Superior temporal gyrus (tissue), 1 donor: ENCODE measurements around the gene CBFA2T2.
"Not testable (repeated sequence)": the region's sequence is repeated elsewhere in the genome, so short reads cannot be mapped to it uniquely, and the experiment has no call there.

Source experiments
- DNase-seq: peaks from one replicate; pipeline ENCODE4 v3.0.0-alpha.2; 2016; ENCODE audit errors: extremely low spot score

The CBFA2T2 gene

GRCh38 chr20:33549229-33549999 is 59.5 kb downstream of the CBFA2T2 start:
- no peak for DNase-seq

- DNase-seq = no peak
Observed at GRCh38 chr20:33551778-33552177, 61.9 kb downstream of the CBFA2T2 start.

GRCh38 chr20:33552519-33552918 is 62.6 kb downstream of the CBFA2T2 start:
- no peak for DNase-seq

GRCh38 chr20:33553516-33553915 is 63.6 kb downstream of the CBFA2T2 start:
- no peak for DNase-seq

- DNase-seq = no peak
Observed at GRCh38 chr20:33554914-33555420, 65.1 kb downstream of the CBFA2T2 start.

DNA sequence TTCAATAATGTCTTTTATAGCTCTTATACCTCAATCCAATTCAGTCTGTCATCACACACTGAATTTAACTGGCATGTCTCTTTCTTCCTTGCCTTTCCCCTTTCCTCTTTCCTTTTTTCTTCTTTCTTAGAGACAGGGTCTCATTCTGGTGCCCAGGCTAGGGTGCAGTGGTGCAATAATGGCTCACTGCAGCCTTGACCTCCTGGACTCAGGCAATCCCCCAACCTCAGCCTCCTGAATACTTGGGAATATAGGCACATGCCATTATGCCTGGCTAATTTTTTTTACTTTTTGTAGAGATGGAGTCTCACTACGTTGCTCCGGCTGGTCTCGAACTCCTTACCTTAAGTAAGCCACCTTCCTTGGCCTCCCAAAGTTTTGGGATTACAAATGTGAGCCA is 65.9 kb downstream of the CBFA2T2 start:
- DNase-seq = no peak

DNA sequence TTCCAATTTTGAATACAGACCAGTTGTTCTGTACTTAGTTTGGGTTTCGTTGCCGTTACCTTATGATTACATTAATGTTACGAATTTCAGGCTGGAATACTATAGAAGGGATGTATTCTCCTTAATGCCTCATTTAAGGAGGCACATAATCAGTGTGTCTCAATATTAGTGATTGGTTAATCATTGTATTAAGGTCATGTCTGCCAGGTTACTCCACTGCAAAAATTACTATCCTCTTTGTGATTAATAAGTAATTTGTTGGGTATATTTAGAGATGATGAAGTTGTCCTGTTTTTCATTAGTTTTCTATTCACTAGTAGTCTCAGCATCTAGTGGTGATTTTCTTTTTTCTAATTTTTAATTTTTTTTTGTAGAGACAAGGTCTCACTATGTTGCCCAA is 66.3 kb downstream of the CBFA2T2 start:
- DNase-seq = no peak

DNA sequence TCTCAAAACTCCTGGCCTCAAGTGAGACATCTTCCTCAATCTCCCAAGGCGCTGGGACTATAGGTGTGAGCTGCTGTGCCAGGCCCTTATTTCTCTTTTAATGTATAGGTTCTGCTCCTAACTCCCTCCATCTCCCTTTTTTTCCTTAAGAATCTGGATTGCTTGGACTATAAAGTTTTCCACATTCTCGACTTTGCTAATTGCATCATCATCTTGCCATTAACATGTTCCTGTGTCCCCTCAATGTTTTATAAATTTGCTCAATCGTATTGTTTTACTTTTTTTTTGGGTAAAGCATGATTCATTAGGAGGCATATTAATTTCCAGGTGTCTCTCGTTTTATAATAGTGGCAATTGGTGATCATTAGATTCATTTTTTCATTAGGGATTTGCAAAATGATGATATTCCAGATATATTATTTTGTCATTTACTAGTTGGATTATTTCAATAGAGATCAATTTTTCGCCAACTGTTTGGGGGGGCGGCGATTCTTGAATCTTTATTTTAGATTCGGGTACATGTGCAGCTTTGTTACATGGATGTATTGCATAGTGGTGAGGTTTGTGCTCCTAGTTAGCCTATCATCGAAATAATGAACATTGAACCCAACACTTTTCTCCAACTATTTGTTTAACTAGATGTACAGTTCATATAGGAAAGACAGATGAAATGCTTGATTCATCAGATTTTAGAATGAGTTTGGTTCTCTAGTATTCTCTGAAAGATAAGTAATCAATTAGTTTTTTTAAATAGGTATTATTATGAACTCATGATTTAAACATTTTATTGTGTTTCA is 68.7 kb downstream of the CBFA2T2 start:
- DNase-seq = no peak

- no peak for DNase-seq
Observed at GRCh38 chr20:33559212-33559611, 69.3 kb downstream of the CBFA2T2 start.

- no peak for DNase-seq
Observed at GRCh38 chr20:33560026-33560425, 70.1 kb downstream of the CBFA2T2 start.

- not testable (repeated sequence) for DNase-seq
Observed at GRCh38 chr20:33561053-33561452, 71.2 kb downstream of the CBFA2T2 start.

GRCh38 chr20:33561692-33562601 is 72.1 kb downstream of the CBFA2T2 start:
- DNase-seq = peak; percentile 79

DNA sequence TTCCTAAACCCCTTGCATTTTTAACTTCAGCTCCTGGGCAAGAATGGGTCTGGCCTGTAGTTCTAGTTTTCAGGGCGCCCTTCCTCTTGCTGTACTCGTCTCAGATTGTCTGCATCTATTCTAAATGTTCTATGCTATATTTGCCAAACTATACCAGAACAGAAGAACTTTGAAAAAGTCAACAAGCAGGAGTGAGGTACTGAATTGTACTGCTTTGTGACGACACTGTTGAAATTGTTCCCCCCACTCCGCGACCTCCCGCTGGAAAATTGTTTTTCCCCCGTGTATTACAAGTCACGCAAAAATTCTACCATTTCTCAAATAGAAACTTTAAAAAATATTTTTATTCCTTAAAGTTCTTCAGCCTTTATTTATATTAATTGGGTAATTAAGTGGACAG is 73.9 kb downstream of the CBFA2T2 start:
- DNase-seq = no peak

DNA sequence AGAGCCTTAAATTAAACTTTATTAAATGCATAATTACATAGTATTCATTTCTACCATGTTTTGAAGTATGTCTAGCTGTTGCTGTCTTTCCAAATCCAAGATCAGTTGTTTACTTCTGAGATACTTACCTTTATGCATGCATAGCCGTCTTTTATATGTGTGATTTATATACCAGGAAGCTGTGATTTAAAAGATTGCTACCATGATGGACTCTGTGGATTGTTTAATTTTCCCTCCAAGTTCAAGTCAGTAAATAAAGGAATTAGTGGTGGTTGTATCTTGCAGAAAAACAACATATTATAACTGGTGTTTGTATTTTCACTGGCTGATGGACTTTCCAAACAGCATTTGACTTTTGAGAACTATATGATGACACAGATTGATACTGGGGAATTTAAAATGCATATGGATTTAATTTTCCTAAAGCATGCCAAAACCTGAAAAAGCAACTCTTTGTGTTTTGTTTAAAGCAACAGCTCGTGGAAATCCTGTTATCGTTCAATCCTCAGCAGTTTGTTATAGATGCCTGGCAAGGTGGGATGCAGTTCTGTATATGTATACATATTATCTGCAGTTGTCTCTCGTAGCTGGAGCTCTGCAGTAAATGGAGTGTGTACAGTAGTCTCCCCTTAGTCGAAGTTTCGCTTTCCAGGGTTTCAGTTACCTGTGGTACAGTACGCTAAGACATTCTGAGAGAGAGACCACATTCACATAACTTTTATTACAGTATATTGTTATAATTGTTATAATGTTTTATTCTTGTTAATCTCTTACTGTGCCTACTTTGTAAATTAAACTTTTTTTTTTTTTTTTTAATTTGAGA is 77.1 kb downstream of the CBFA2T2 start:
- DNase-seq = peak; percentile 40

DNA sequence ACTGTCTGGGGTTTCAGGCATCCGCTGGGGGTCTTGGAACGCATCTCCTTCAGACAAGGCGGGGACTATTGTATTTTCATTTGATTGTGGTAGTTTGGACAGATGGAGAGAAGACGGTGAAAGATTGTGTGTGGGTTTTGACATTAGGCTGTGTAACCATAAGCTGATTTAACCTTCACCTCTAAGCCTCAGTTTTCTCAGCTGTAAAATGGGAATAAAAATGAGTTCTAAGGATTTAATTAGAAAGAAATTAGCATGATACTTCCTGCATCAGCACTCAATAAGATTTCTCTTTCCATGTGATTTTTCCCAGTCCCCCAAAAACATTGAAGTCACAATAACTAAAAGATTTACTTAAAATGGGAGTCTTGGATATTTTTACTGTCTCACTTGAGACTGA is 78.1 kb downstream of the CBFA2T2 start:
- DNase-seq = no peak

DNA sequence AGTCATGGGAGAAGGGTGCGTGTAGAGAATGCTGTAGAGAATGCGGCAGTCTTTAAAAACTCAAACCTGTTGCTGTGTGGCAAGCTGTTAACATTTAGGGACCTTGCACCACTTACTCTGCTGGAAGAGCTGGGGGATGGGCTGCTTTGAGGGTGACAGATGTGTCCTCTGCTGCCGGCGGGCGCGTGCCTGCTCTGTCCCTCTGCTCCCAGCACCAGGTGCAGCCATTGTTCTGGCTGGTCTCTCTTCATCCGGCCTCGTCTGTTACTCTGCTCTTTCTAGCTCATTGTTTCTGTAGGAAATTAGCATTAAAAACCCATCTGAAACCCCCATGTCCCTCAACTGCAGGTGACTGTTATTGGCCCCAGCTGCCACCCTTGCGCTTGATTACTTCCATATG is 78.5 kb downstream of the CBFA2T2 start:
- peak; percentile 85 for DNase-seq

DNA sequence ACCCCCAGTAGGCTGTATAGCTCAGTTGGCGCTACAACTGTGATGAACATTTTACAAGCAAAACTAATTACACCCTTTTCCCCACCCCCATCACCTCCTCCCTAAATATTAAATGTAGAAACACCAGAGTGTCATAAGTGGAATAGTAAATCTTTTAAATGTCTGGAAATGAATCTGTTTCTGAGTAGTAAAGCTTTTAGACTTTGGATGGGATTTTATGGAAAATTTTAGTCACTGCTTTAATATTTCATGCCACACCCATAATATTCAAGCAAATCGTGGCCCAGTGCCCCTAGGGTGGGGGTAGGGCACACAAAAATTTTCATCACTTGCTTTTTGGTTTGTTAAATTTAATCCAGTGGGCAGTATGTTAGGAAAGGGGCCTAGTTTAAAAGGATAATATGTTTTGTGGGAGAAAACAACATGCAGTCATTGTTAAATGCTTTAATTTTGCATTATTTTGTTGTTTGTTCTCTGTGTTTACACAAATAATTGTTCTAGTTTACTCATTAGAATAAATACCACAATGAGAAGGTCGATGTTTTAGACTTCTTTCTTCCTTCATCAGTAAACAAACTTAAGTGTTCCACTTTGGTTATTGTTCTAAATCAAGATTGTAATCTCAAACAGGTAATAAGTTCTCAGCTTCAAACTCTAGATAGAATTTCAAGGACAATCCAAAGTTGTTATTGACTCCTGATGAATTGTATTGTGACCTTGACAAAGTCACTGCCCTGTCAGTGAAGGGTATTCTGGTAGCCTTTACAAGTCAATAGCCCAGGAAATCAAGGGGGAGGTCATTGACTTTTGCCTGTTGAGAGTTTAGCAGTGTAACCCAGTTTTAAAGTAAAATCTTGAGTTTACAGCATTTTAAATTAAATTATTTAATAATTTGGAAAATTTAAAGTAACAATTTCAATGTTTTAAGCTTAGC is 79.2 kb downstream of the CBFA2T2 start:
- no peak for DNase-seq

GRCh38 chr20:33569802-33570391 is 80.0 kb downstream of the CBFA2T2 start:
- DNase-seq = no peak

- no peak for DNase-seq
Observed at GRCh38 chr20:33570743-33571142, 80.8 kb downstream of the CBFA2T2 start.
